Epidermal melanocyte (primary cell): ENCODE results near the gene CYRIA.

Experiments used
- DNase-seq: peaks from one replicate; pipeline ENCODE4 v3.0.0; 2011; ENCODE audit warnings: low spot score; ENCODE audit not compliant: insufficient read length

CYRIA gene

DNA sequence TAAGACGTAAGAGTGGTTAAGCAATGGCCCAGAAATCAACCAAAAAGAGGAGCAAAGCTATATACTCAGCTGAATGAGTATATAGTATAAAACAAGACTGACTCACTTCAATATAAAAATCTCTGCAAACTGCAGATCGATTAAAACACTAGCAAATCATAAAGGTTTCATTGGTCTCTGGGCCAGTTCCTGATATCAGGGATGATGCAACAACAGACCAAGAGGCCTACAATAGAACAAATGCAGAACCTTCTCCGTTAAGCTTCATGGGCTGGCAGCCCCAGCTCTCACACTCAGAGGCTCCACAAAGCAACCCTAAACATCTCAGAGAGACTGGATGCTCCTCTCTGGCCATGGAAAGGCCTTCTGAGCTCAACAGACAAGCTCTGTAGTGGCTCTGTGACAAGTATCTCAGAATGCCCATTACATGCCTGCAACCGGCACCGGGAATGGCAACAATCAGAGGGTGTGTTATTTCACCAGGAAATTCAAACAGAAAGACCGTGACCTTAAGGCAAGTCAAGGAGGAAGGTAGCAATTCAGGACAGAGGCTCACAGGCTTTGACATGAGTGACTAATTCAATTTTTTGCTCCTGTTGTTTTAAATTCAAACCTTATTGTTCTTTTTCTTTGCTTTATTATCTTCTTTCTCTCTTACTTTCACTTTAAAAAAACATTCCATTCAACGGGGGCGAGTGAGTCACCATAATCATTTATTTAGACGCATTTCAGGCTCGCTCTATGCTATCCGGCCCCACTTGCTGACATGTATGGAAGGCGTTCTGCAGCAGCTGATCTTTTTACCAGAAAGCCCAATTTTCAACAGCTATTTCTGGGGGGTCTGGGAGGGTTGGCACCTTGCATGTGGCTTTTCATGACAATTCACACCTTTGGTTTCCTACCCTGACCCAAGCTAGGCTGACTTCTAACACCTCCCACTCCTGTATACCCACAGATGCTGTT, 15.1 kb downstream of the CYRIA start:
- no peak for DNase-seq

GRCh38 chr2:16649353-16650286, 16.0 kb downstream of the CYRIA start:
- DNase-seq, result no peak

DNA sequence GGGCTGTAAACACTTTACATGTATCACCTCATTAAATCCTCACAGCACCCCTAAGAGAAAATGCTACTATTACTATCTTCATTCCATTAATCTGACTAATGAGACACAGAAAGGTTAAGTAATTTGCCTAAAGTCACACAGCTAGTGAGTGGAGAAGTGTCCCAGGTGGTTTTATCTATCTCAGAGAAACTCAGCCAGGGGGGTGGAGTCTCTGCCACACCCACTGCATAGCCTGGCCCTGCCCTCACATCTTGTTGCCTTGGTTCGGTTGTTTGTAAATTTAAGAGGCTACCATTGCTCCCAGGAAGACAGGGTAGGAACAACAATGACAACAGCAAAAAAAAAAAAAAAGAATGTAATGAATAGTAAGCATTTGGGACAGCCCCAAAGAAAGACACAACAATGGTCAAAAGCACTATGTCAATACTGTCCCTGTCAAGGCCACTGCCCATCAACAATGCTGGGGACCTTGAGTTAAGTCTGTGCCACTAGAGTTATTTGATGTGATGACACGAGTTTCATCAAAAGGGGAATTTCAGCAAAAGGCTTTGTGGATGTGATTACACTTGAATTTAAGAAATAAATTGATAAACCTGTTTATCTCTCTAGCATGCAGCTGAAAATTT, 17.5 kb downstream of the CYRIA start:
- no peak for DNase-seq

DNA sequence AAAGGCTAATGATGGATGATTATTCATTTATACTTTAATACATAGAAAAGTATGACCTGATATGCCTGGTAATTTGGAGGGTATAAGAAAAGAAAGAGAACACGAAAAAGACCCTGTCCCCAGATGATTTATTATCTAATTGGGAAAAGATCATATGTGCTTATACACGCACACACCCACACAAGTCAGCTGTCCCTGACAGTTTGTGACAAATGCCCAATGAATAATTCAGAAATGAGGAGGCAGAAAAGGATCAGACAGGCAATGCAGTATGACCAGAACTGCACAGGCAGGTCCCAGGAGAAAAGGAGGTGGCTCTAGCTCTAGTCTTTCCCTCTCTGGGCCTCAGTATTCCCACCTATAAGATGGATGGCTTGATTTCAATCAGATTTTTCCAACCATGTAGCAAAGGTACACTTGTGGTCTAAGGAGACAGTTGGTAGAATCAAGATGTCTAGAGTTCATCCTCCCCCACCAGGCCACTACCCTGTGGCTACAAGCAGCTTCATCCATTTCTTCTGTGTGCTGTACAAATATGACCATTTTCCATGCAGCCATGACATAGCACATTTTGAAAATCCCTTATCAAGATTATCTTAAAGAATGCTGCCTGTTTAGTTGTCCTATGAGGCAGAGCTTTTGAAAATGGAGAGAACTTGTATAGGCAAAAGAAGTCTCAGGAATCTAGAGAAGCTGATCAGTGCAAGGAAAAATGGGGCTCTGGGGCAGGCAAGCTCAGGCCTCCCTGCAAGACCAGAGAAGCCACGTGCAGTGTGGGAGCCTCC, 19.7 kb downstream of the CYRIA start:
- no peak for DNase-seq

GRCh38 chr2:16645088-16645487, 20.5 kb downstream of the CYRIA start:
- DNase-seq, result no peak

DNA sequence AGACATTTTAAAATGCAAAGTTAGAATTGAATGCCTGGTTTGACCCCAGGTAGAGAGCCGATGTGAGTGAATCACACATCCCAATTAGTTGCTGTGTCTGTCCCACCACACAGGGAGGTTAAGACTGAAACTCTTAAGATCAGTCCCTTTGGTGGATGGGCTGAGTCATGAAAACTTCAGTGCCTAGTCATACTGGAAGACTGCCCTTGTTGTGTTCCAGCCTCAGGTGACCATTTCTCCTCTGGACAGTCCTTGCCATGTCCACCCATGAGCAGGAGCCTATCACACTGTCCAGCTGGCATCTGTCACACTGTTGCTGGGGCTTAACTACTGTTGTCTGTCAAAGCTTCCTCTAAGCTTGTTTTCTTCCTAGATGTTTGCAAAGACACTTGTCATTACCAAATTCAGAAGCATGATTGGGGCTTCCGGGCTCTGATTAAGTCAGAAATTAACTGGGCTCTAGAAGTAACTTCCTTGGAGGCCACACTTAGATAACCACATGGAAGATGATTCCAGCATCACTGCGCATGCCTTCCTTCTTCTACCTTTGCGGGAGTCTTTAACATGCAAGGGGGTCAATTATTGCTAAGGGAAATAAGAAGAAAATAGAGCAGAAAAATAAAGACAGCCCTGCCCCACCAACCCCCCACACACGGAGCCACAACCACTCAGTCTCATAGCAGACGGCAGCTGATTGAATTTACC, 21.3 kb downstream of the CYRIA start:
- DNase-seq, result no peak

DNA sequence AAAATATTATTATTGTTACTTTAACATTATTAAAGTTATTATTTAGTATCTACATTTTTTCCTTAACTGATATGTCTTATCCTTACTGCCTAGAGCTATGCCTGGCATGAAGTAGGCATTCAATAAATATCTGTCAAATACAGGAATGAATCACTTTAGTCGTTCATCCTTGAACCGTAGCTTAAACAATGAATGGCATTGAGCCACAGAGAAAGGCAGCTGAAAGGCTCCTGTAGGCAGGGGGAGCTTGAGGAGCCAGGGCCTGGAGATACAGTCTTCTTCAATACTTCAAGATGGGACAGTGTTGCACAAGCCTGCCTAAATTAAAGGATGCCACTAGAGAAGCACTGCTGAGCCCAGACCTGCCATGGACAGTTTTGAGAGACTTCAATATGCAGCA, 22.5 kb downstream of the CYRIA start:
- no peak for DNase-seq

DNA sequence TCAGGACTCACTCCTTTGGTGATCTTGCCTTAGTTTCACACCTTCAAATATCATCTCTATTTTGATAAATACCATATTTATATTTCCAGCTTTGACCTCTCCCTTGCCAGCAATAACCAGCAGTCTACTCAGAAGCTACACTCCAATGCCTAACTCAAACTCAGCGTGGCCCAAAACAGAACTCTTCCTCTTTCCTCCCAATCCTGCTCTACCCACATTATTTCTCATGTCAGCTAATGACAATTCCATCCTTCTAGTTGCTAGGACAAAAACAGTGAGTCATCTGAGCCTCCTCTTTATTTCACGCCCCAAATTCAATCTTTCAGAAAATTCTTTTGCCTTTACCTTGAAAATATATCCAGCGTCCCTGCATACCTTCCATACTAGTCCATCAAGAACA, 23.5 kb downstream of the CYRIA start:
- DNase-seq, result no peak

DNA sequence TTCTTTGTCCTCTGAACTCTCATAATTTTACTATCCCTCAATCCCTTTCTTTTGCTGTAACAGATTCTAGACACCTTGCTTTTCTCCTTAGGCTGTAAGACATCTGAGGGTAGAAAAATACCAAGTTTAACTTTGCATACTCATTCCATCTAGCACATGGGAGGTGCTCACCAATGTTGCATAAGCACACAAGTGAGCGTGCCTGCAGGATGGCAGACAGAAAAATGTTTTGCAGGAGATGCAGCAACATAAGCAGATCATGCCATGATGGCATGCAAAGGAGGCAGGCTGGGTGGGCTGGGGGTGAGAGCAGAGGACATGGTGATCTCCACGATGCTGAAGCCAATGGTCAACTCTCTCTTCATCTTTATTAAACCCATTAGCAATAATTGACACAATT, 24.1 kb downstream of the CYRIA start:
- no peak for DNase-seq

- no peak for DNase-seq
These were observed 24.8 kb downstream of the CYRIA start for GRCh38 chr2:16640867-16641266.

- DNase-seq, result no peak
These were observed 25.5 kb downstream of the CYRIA start for GRCh38 chr2:16640001-16640700.

DNA sequence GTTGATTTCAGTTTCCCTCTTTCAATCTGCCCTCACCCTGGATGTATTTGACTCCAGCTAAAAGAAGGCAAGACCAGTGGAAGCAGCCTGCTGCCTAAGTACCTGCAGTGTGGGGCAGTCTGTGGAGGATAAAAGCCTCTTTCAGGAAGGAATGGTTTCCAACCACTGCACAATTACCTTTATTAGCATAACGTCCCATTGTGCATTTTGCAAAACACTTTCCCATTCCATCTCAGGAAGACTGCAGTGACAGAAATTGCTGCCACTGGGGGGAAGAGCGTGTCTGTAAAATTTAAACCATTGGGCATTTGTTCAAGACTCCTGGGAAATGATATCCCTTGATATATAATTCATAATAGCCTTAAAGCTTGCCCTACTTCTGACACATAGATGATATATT, 26.2 kb downstream of the CYRIA start:
- no peak for DNase-seq

GRCh38 chr2:16638946-16639345, 26.7 kb downstream of the CYRIA start:
- no peak for DNase-seq

DNA sequence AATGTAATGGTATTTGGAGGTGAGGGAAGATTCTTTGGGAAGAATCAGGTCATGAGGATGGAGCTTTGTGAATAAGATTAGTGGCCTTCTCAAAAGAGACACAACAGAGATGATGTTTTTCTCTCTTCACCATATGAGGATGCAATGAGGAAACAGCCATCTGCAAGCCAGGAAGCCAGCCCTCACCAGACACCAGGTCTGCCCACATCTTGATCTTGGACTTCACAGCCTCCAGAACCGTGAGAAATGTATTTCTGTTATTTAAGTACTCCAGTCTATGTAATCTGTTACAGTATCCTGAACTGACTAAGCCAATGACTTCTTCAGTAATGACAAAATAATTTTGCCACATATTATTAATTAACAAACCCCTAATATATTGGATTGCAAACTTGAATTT, 28.3 kb downstream of the CYRIA start:
- DNase-seq, result no peak

DNA sequence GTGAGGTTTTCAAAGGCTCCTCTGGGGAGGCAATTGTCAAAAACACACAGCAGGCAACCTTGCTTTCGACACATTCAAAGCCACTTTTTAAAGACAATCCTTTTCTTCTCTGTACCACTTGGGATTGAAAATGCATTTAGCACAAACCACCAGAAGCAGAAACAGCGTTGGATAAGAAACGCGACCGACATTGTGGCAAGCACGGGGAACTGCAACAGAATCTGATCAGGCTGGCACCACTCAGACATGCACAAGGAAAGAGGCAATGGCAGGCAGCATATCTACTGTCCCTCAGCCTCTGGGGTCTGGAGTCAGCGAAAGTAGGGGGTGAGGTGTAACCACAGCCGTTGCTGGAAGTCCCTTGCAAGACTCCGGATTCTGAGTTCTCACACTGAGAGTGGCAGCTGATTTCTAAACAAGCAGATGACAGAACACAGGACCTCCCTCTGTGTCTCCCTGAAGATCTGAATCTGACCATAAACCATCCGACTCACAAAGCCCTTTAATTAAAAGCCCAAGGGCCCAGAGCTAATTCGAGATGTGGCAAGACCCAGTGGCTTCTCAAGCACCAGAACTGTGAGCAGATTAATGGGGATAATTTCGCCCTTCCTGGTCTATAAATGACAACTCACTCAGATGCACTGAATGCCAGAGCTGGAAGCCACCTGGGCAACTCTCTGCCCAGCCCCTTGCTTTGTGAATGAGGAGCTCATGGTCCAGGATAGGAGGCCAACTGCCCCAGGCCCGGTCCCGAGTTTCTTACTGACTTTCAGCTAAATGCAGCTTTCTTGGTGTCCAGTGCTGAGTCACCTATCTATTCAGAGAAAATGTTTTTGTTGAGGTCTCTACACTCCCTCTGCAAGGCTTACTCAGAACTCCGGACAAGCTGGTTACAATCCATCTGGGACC, 29.6 kb downstream of the CYRIA start:
- DNase-seq, result no peak

DNA sequence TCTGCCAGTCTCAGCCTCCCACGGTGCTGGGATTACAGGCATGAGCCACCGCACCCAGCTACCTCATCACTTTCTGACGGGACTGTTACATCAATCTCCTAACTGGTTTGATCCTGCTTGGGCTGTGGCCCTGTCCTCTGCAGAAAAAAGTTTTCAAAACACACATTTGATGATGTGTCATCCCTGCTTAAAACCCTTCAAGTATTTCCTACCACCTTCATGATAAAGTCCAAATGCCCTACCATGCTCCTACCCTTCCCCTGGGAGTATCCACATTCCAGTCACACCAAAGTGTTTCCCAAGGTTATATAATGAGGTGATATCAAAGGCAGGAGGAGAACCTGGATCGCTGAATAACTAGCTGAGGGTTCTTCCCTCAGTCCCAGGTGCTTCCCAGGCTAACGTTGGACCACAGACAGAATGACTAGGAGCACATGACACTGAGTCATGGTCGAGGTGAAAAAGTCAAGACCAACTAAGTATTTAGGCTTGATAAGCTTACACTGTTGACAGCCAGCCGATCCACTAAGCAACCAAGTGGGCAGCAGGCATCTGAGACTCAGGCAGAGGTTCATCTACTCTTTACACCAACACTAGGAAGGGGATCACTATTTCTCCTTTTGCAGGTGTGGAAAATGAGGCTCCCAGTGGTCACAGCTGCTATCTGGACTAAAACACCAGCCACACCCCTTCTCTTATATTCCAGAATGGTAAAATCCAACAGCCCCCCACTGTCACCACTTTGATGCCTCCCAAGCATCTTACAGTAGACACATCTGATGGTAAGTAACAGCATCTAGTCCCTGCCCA, 31.8 kb downstream of the CYRIA start:
- DNase-seq, result no peak

GRCh38 chr2:16632598-16632997, 33.0 kb downstream of the CYRIA start:
- DNase-seq, result no peak

GRCh38 chr2:16630463-16630862, 35.2 kb downstream of the CYRIA start:
- no peak for DNase-seq
